Measurements from ENCODE around the gene MAPK12.

MAPK12 gene

DNA sequence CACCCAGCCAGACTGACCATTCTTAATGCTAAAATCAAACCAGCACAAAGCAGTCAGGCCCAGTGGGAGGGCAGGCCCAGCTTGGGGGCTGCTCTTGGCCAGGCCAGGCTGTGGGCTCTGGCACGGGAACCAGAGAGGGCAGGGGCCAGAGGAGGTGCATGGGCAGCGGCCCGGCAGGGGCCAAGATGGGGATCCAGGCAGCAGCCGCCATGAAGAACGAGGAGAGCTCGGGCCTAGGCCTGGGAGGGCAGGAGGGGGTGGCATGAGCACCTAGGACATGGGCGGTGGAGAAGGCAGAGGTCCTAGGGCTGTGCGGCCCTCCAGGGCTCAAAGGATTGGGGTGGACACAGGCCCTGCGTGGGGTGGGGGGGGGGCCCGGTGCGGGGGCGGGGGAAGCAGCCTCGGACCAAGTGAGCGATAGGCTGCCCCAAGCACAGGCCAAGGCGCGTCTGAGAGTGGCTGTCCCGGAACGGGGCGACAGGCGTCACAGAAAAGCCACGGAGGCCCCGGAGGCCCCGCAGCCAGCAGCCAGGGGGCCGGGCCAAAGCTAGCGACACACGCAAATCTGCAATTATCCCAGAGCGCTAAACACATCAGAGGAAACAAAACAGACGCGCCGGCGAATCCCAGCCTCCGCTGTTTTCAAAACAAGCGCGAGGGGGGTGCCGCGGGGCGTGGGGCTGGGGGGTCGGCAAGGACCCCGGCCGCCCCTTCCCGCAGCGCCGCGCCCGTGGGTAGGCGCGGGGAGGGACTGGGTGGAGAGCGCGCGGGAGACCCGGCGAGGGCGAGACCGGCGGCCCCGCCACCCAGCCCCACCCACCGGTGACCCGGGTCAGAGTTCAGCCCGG lies 37.7 kb upstream of the MAPK12 start:
- peak; percentile 11 for DNase-seq

DNA sequence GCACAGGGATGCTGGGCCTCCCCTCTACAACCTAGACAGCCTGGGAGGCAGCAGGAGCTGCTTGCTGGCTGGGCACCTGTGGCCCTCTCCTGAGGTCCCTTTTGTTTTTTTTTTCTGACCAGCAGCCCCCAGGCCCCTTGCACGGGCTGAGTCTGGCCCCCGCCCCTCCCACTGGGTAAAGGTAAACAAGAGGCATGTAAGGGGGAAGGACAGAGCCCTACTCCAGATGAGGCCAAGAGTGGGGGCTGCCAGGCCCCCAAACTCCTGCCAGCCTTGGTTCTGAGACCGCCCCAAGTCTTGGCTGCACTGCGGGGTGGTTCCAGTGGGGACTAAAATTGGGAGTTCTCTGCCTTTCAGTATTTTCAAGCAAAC lies 36.8 kb upstream of the MAPK12 start:
- DNase-seq = no peak

DNA sequence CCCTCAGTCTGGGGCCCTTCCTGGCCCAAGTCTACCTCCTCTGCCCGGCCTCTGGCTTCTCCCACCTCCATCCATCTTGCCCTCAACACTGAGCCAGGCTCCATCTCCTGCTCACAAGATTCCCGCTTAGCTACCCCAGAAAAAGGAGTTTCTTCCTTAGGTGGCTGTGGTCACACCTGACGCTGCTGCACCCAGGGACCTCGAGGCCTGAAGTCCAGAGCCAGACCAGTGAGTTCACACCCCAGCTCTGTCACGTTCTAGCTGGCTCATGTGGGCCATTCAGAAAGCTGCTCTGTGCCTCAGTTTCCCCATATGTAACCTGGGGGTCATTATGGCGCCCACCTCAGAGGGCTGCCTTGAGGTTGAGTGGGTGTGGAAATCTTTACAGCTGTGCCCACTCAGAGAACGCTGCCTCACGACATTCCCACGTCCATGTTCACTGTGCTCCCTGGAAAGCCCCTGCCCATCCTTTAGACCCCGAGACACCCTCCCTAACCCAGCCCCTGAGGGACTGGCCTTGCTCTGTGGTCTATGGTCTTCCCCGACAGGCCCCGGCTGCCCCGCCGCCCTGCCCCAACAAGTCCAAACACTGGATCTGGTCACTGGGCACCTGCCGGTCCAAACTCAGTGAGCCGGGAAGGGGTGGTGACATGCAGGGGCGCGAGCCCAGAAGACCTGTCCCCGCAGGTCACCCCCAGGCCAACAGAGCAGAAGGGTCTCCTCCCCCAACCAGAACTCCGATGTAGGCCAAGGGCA lies 36.2 kb upstream of the MAPK12 start:
- no peak for DNase-seq

DNA sequence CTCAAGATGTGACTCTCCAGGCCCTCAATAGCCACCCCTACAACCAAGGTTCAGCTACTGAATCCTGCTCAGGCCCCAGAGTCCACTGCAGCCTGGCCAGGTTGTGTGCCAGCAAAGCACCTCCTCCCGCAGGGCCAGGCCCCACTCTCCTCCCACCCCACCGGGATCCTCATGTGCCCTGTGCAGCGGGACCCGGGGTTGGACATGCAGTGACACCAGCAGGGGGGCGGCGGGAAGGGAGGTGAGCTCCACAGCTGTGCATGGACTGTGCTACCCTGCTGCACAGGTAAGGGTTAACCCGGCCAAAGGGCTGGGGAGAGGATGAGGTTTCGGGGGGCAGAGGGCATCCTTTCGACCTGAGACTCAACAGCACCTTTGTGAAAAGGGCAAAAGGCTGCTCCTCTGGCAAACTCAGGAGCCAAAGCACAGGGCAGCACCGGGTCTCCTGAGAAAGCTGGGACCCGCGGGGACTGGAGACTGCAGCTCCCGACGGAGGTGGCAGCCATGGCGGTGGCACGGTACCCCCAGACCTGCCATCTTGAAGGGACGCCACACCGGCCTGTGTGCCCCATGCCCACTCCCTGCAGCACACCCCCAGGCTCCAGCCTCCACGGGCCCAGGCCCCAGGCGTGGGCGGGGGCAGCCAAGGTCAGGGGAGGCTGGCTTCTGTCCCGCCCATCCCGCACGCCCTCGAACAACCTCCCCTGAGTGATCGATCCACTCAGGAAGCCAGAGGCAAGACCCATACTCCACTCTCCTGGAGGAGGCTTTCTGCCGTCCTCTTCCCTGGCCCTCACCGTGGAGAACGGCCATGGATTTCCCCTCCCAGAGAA lies 35.4 kb upstream of the MAPK12 start:
- no peak for DNase-seq

DNA sequence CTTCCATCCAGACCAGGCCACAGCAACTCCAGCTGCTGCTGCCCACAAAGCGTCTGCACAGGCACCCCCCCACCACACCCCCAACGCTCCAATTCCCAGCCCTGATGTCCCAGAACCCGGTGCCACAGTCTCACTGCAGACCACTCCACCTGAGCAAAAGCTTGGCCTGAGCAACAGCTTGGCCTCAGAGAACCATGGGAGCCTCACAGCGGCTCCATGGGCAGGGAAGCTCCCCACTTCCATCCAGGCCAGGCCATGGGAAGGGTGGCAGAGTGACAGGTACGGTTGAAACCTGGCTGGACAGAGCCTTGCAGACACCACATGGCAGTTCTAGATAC lies 32.8 kb upstream of the MAPK12 start:
- no peak for DNase-seq

GRCh38 chr22:50293441-50294318 lies 32.2 kb upstream of the MAPK12 start:
- no peak for DNase-seq

GRCh38 chr22:50292643-50293440 lies 31.4 kb upstream of the MAPK12 start:
- DNase-seq = no peak

GRCh38 chr22:50289942-50290630 lies 28.6 kb upstream of the MAPK12 start:
- no peak for DNase-seq

DNA sequence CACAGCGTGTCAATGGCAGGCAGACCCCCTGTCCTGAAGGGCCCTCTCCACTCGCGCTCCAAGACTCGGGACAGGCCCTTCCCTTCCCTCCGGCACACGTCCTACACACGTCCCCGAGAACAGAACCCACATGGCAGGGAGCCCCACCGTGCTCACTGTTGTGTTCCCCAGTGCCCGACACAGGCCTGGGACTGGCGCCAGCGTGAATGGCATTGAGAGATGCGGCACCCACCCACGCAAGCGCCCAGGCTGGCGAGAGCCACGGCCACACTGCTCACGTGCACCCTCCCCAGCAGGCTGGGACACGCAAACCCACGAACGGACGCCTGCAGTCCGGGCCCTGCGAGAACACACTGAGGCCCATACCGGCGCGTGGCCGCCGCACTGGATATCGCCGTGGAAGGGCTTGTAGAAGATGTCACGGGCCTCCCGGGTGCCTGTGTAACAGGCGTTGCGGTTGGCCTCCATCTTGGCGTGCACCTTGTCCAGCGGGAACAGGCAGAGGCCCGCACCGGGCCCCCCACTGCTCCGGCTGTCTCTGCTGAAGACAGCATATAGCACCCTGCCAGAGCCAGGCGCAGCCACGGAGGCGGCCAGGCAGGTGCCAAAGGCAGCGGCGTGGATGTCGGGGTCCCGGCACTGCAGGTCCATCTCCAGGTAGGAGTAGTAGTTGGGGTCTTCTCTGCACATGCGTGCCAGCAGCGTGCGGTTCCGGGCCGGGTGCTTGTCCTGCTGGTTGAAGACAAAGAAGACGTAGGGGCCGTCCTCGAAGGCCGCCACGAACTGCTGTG lies 27.9 kb upstream of the MAPK12 start:
- no peak for DNase-seq

DNA sequence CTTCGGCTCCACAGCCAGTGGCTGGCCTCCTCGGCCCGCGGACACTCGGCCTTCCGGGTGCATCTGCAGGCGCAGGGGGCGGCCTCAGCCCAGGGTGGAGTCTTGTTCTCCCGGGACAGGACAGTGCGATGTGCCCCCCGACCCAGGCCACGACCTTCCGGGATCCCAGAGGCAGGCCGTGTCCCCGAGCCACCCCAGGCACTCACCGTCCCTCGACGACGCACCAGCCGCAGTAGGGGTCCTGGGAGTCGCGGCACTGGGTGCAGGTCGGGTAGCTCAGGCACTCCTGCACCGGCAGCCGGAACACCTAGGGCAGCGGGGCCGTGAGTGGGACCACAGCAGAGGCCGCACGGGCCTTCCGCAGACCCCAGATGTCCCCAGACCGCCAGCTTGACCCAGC lies 26.2 kb upstream of the MAPK12 start:
- no peak for DNase-seq

GRCh38 chr22:50286701-50287318 lies 25.3 kb upstream of the MAPK12 start:
- no peak for DNase-seq

- DNase-seq = no peak
Measured at GRCh38 chr22:50286275-50286674, 24.8 kb upstream of the MAPK12 start.

DNA sequence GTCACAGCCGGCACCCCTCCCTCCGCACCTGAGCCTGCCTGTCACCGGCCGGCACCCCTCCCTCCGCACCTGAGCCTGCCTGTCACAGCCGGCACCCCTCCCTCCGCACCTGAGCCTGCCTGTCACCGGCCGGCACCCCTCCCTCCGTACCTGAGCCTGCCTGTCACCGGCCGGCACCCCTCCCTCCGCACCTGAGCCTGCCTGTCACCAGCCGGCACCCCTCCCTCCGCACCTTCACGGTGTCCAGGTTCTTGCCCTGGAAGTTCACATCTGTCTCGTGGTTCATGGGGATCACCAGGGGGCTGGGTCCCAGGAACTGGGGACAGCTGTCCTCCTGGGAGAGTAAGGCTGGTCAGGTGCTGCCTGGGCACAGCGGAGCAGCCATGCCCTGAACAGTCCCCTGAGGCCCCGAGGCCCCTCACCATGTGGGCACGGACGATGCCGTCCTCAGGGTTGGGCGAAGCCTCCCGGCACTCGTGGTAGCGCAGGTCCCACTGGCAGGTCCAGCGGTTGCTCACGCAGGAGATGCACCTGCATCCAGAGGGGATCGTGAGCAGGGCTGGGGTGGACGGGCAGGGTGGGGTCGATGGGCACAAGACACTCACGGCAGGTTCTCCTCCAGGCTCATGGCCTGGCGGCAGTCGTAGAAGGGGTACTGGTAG lies 24.2 kb upstream of the MAPK12 start:
- no peak for DNase-seq

DNA sequence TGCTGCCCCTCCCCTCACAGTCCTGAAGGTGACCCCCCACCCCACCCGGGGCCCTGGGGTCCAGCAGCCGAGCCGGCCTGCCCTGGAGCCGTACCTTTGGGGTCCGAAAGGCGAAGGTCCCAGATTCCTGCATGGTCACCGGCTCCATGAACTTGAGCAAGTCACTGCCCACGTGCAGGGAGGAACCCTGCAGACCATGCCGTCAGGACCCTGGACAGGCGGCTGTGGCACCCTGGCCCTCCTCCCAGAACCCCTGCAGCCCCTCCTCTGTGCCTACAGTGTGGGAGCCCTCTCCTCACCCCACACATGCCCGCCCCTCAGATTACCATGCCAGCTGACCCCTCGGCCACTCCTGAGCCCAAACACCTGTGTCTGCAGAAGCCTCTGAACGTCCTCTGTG lies 23.0 kb upstream of the MAPK12 start:
- no peak for DNase-seq

DNA sequence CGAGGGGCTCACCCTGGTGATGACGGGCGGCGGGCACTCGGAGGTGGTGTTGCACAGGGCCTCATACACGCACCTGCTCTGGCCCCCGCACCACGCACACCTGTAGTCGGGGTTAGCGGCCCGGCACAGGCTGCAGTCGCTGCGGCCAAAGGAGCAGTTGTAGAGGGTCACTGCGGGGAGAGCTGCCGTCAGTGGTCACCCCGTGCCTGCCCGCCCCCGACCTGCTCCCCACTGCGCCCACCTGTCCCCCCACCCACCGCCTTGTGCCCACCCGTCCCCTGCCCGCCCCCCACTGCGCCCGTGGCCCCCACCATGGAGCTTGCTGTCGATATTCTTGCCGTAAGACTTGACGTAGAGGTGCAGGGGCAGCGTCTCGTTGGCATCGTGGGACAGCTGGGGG lies 22.3 kb upstream of the MAPK12 start:
- DNase-seq = no peak

DNA sequence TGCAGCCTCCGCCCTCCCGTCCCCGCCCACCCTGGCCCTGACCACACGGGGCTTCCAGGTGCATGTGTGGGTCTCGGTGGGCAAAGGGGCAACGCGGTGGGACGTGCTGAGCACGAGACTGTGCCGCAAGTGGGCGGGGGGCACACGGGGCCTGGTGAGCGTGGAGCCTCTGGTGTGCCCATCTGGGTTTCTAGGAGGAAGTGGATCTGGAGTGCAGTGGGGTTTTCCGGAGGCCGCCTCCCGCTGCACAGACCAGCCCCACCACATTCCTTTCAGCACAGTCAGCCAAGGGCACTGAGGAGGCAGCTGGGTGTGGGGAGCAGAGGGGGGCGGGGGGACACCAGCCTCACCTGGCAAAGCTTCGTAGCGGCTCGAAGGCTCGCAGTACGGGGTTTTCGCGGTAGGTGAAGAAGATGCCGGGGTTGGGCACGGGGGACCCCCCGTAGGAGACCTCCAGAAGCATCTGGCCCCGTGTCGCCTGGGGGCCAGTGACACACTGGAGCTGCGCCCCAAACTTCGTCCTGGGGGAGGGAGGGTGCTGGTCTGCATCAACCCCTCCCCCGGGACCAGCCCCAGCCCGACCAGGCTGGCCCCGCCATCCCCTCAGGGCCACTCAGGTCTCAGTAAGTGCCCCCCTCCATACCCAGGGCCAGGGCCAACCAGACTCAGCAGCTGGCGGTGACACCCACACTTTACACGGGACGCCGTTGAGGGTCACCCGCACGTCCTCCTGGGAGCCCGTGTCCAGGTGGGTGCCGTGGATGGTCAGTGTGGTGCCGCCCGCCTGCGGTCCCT lies 21.1 kb upstream of the MAPK12 start:
- no peak for DNase-seq

DNA sequence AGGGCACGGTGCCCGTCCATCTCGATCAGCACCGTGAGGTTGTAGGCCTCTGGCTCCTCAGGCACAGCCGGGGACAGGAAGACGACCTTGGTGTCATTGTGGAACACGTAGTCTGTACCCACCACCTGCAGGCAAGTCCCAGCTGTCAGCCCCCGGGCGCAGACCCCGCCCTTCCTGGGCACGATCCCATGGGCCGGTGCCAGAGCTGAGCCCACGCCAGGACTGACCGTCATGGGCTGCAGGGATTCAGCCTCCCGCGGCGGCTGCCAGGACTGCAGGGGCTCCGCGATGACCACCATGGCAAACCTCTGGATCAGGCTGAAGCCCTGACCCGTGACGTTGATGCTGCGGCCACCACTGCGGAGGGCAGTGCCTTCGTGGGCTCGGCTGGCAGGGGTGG lies 20.5 kb upstream of the MAPK12 start:
- DNase-seq = no peak

DNA sequence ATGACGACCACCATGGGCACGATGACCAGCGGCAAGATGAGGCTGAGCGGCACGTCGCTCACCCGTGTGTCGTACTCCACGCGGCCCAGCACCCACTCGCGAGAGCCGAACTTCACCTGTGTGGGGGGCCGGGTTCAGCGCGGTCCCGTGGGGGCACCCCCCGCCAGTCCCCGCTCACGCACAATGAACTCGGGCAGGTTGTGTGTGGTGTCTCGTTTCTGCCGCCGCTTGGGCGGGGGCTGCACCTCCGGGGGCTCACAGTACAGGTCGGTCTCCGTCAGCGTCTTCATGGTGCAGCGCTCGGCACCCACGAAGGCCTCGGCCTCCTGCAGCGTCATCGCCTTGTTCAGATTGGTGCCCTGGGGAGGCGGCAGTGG lies 19.9 kb upstream of the MAPK12 start:
- no peak for DNase-seq
